Adrenal gland (tissue), 5 donors: ENCODE data around the gene SLC24A3.

Experiments
- CTCF ChIP-seq, 6 experiments: fragments of 450-650 bp in 4 of 6; fragments of 200-600 bp in 2 of 6; sonication (generic) in 1 of 6; IDR thresholded peaks; 1 replicate in 5 of 6; 2 replicates in 1 of 6; pipeline versions ENCODE4 v1.5.1 to v1.8.0; 2016 to 2021; ENCODE audit warnings: antibody characterized with exemption in 6 of 6, mild to moderate bottlenecking in 2 of 6, moderate library complexity in 1 of 6
- POLR2A ChIP-seq, 2 donors: fragments of 450-650 bp; IDR thresholded peaks; one replicate each; pipeline ENCODE4 v1.6.1; 2017; ENCODE audit warnings: antibody characterized with exemption in 2 of 2, mild to moderate bottlenecking in 2 of 2, moderate library complexity in 1 of 2
- donor health status: DM: no; HTN: no; CAD: no.

DNA sequence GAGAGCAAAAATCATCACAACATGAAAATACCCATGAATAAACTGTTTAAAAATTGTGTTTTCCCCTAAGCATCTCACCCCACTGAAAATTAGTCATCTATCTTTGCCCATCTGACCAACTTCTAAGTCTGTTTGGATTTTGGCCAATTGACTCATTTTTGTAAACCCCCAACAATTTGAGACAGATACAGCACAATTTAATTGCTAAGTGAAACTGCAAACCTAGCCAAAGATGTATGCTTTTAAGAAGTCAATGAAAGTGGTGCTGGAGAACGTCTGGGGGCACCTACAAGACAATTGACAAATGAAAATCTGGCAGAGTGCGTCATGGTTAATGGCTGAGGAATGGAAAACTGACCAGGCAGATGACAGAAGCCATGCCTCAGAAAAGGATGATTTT lies 30.9 kb upstream of the SLC24A3 start:
- TF ChIP-seq CTCF (IDR thresholded peaks at IDR 0.05), result no peak
- no peak for TF ChIP-seq POLR2A (IDR thresholded peaks at IDR 0.05)
